GM21528 (cell line): ENCODE data around the gene CHST8.
"Not testable (repeated sequence)": the region's sequence is repeated elsewhere in the genome, so short reads cannot be mapped to it uniquely, and the experiment has no call there.

ENCODE experiments used
- ATAC-seq: cut with Tn5 transposase; IDR thresholded peaks from one replicate; pipeline ENCODE4 v1.9.1; 2021; ENCODE audit warnings: mild to moderate bottlenecking, moderate library complexity; ENCODE audit not compliant: unreplicated experiment, low FRiP score

The CHST8 gene

GRCh38 chr19:33688171-33688992 is 66.6 kb downstream of the CHST8 start:
- ATAC-seq, result no peak

DNA sequence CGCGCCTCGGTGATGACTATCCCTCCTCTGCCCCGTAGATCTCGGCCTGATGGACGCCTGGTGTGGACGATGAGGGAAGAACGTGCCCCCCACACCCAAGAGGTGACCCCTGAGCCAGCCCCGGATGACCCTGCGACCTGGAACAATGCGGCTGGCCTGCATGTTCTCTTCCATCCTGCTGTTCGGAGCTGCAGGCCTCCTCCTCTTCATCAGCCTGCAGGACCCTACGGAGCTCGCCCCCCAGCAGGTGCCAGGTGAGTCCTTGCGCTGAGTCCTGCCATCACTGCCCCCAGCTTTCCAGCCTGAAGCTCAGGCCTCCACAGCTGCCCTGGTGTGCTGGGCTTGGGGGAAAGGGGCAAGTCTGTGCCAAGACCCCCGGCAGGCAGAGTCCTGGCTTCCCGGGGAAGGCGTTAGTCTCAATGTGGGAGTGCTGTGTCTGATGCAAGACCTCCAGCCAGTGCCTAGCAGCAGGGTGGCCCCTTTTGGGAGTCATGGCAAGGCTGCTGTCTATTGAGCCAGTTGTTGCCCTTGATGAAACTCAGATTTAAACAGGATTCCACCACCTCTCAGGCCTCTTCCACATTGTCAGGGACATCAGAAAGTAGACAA is 67.5 kb downstream of the CHST8 start:
- no peak for ATAC-seq

DNA sequence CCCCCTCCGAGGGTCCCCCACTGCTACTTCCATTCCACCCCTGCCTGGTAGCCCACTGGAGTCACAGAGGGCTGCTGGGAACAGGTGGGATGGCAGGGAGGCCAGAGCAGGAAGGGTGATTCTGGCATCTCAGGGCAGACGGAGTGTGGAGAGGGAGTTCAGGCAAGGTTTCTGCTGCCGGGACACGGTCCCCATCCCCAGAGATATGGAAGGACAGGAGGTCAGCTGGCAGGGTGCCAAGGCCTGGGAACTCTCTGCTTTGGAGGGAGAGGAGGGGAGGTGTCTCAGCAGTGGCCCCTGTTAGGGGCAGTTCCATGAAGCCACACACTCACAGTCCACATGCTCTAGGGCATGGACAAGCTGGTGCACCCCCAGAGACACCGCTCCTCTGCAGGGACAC is 68.1 kb downstream of the CHST8 start:
- ATAC-seq, result no peak

DNA sequence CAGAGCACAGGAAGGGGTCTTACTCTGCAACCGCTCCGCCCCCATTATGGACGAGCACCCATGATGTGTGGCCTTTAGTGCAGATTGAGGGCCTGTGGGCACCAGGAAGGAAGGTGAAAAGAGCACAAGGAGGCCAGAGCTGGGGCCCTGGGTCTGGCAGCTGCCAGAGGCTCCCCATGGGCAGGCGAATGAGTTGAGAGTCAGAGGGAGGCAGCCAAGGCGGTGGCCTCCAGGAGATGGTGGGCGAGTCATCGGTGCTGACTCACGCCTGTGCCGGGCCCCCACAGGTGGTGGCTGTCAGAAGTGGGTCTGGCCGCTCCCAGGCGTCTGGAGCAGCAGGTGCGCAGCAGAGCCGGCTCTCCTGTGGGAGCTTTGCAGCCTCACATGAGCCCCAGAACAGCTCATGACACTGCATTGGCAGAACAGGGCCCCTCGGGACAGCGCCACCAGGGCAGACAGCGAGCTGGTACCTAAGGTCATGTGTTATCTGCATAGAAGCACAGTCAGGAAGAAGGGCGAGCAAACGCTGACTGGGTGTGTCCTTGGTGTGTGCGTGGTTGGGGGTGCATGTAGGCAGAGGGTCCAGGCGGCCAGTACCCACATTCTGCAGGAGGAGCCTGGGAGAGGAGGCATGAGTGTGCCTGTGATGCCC is 68.8 kb downstream of the CHST8 start:
- ATAC-seq, result no peak

DNA sequence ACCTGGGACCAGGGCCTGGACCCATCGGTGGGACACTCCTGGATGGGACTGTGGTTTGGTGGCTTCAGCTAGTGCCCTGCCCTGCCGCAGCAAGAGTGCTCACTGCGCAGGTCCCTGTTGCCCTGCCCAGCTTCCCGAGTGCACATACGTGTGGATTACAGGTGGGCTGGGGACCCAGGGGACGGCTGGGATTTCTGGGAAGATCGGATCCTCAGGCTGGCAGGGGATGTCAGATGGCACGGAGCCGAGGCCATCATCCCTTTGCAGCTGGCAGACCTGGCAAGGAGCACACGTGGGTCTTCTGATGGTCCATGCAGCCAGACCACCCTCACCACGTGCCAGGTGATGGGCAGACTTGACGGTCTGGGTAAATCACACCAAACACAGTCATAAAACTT is 69.3 kb downstream of the CHST8 start:
- ATAC-seq, result no peak

GRCh38 chr19:33691736-33692135 is 70.0 kb downstream of the CHST8 start:
- no peak for ATAC-seq

DNA sequence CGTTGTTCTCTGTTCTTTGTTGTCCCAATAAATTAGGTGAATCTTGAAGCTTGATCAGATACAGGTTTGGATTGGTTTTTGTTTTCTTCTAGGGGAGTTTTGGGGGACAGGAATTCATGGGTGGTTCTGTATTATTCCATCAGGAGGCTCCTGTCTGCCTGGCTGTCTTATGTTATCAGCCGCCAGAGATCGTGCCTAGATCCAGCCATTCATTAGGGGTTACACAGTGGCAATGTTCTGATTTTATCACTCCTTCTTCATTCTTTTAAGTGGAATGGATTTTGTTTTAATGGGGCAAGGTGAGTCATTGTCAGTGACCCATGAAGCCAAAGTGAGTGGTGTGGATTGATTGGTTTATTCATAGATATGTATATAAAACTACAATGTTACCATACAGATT is 71.9 kb downstream of the CHST8 start:
- ATAC-seq, result no peak

DNA sequence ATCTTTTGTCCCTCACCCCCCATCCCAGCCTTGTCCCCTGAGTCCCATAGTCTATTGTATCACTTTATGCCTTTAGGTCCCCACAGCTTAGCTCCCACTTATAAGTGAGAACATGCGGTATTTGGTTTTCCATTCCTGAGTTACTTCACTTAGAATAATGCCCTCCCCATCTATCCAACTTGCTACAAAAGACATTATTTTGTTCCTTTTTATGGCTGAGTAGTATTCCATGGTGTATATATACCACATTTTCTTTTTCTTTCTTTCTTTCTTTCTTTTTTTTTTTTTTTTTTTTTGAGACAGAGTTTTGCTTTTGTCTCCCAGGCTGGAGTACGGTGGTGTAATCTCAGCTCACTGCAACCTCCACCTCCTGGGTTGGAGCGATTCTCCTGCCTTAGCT is 73.8 kb downstream of the CHST8 start:
- ATAC-seq, result not testable (repeated sequence)

DNA sequence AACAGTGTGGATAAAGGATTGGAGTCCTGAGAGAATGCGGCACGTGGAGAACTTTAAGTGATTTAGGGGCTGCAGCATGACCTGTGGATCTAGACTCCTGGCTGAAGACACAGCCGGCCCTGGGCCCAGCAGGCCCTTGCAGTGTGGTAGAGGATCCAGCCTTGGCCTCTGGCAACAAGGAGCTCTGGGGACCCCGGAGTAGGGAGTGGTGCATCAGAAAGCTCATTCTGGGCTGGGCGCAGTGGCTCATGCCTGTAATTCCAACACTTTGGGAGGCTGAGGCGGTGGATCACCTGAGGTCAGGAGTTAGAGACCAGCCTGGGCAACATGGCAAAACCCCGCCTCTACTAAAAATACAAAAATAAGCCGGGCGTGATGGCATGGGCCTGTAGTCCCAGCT is 76.0 kb downstream of the CHST8 start:
- ATAC-seq, result no peak

- no peak for ATAC-seq
Observed at GRCh38 chr19:33698576-33699435, 77.1 kb downstream of the CHST8 start.

- ATAC-seq, result no peak
Observed at GRCh38 chr19:33699754-33700407, 78.1 kb downstream of the CHST8 start.

GRCh38 chr19:33700408-33701013 is 78.8 kb downstream of the CHST8 start:
- no peak for ATAC-seq

DNA sequence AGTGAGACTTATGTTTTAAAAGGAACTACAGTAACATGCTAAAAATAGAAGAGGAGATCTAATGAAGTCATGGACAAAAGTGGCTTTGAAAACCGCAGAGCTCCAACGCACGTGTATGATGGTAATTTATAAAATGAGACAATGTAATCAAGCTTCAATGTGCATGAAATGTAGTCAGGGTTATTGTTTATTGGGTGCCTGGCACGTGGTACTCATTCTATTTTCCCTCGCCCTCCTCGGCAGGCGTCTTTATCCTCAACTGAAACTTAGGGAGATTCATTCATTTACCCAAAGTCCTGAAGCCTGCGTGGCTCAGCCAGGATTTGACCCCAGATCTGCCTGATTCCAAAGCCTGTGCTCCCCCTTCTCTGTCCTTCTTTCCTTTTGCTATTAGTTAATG is 79.8 kb downstream of the CHST8 start:
- ATAC-seq, result no peak

- ATAC-seq, result no peak
Observed at GRCh38 chr19:33702606-33703437, 81.1 kb downstream of the CHST8 start.

DNA sequence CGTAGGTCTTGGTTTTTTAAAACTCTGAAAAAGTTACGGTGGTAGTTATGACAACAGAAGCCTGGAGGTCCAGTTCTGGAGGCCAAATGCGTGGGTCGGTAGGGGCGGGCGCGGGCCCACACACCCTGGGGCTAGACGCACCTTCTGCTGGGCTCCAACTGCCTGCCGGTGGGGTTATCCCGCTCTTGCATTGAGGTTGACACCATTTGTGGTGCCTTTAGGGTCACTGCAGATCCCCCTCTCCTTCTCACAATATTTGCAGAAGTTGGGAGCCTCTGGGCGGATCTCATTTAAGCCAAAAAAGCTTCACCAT is 81.6 kb downstream of the CHST8 start:
- no peak for ATAC-seq

DNA sequence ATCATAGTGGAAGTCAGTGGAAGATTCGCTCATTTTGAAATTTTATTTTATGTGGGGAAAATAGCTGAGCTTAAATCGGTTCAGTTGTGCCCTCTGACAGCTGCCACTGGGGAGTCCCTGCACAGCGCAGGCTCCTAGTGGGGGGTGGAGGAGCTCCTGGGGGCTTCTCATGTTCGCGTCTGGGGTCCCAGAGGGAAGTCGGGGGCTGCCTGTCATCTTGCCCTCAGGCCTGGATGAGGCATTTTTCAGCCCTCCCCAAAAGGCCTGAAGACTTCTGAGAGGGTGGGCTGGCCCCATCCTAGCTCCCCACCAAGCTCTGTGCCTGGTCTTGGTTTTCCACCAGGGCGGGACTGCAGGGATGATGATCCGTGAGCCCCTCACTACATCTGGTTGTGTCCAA is 82.1 kb downstream of the CHST8 start:
- no peak for ATAC-seq

GRCh38 chr19:33704271-33704670 is 82.5 kb downstream of the CHST8 start:
- ATAC-seq, result no peak

DNA sequence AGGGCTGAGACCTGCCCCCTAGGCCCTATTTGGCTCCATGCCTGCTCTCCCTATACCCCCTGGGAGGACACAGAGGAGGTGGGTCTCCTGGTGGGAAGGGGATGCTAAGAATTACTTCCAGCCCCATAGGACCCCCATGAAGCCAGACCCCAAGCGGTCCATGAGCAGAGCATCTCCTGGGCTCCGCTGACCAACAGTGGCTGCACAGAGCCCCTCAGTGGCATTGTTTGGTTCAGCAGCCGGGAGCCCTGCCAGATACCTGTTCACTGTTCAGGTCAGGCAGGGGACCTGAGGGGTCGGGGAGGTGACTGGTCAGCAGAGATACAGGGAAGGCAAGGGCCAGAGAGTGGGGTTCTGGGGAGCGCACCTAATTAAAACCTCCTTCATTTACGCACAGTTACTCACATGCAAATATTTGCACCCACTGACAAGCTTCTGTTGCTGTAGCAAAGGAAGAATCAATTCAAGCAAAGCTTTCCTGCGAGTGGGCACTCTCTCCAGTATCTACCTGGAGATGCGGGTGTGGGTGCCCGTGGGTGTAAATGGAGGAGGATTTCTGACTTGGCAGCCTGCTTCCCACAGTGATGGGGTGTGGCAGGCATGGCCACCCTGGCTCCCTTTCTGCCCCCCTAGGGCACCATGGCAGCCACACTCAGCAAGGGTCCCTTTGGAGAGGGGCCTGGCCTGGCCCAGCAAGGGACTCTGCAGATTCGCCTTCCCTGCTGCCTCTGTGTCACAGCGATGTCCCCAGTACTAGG is 83.5 kb downstream of the CHST8 start:
- no peak for ATAC-seq

- no peak for ATAC-seq
Observed at GRCh38 chr19:33705860-33706259, 84.1 kb downstream of the CHST8 start.
